Small intestine (tissue), 7 donors: ENCODE results near the gene IQCH. TPM values are rescaled to one million over a fixed set of nuclear protein-coding genes. Genes with fewer than 3 reads are reported as not detected.
A peak's percentile ranks its signal among the peaks of the same experiment; 100 is the strongest.

Experiments
- DNase-seq, 2 donors: peaks; one replicate each; pipeline versions ENCODE4 v3.0.0 to v3.0.0-alpha.2; 2013
- FAIRE-seq: peaks from 2 replicates; lab custom pipeline; 2012; peaks lifted over from hg19 to GRCh38; lab: Jason Lieb, UNC
- H3K27ac ChIP-seq, 3 donors: one replicate each; pipeline ENCODE4 v1.5.1; 2013; ENCODE audit warnings: low read length in 2 of 3, mild to moderate bottlenecking in 2 of 3, control low read depth in 1 of 3, inconsistent platforms in 1 of 3, low read depth in 1 of 3, moderate library complexity in 1 of 3
- H3K27me3 ChIP-seq, 3 donors: one replicate each; pipeline ENCODE4 v1.6.1; 2013; ENCODE audit warnings: low read length in 3 of 3, inconsistent platforms in 1 of 3; ENCODE audit not compliant: control insufficient read depth in 3 of 3, insufficient read depth in 3 of 3
- H3K36me3 ChIP-seq, 3 donors: one replicate each; pipeline ENCODE4 v1.6.1; 2013; ENCODE audit warnings: low read length in 3 of 3, inconsistent platforms in 1 of 3, low read depth in 1 of 3, mild to moderate bottlenecking in 1 of 3, moderate library complexity in 1 of 3; ENCODE audit not compliant: control insufficient read depth in 3 of 3, insufficient read depth in 2 of 3
- H3K4me1 ChIP-seq, 3 donors: one replicate each; pipeline ENCODE4 v1.6.1; 2013; ENCODE audit warnings: low read length in 2 of 3, inconsistent platforms in 1 of 3, low read depth in 1 of 3, mild to moderate bottlenecking in 1 of 3, moderate library complexity in 1 of 3; ENCODE audit not compliant: control insufficient read depth in 3 of 3, insufficient read depth in 2 of 3
- H3K4me3 ChIP-seq, 3 donors: one replicate each; pipeline ENCODE4 v1.5.1; 2013; ENCODE audit warnings: low read length in 3 of 3, control low read depth in 1 of 3, inconsistent platforms in 1 of 3, low read depth in 1 of 3, mild to moderate bottlenecking in 1 of 3, moderate library complexity in 1 of 3
- H3K9me3 ChIP-seq, 2 donors: one replicate each; pipeline ENCODE4 v1.6.1; 2013; ENCODE audit warnings: low read depth in 1 of 2, low read length in 1 of 2; ENCODE audit not compliant: control insufficient read depth in 2 of 2, insufficient read depth in 1 of 2
- WGBS, 3 donors: extraction: QIAGEN DNeasy Blood & Tissue Kit; methylation state at CpG; one replicate each; pipeline ENCODE4 v1.1.7; 2013; 5-methylcytosine and 5-hydroxymethylcytosine counted together
- polyA plus RNA-seq, 4 donors: library from polyadenylated mRNA; stranded (reverse) in 3 of 4; unstranded in 1 of 4; fragments of 200-250 nt in 3 of 4; fragments of 120-200 nt in 1 of 4; gene quantifications; one replicate each; pipeline versions ENCODE4 v1.2.1 to v1.2.3, GENCODE V29; 2013
- donor health status: healthy with polysubstance abuse.
- donor health status: control.
- donor health status: control.
- donor health status: Bipolar disorder and iron deficiency.
- donor health status: healthy.

IQCH gene
- polyA plus RNA-seq, 4 donors = 0.27 to 0.72 (median 0.36) TPM; not detected in 1

- DNase-seq (no peak), FAIRE-seq (no peak)
- no peak overlapping the region for H3K4me3 ChIP-seq
- no peaks in the 10 kb centered on the region for H3K9me3 ChIP-seq
- no peaks in the 10 kb centered on the region for H3K4me1 ChIP-seq
- 82 to 92% (median 85%) methylated on average over 5 of the region's 5 CpGs for WGBS, 3 donors
- no peaks in the 10 kb centered on the region for H3K36me3 ChIP-seq
- H3K27me3 ChIP-seq = peaks cover 0 to 3% (median 0%) of the 10 kb centered on the region in 3 donors
- no peak overlapping the region for H3K27ac ChIP-seq
Observed at GRCh38 chr15:67401336-67401735, 146.8 kb downstream of the IQCH start.

- Histone ChIP-seq H3K36me3 (no peaks in the 10 kb centered on the region), H3K4me1 (no peaks in the 10 kb centered on the region), H3K4me3 (no peak overlapping the region), H3K27me3 (peaks cover 0 to 3% (median 0%) of the 10 kb centered on the region in 3 donors), H3K9me3 (no peaks in the 10 kb centered on the region), H3K27ac (no peak overlapping the region)
- FAIRE-seq (no peak), DNase-seq (no peak)
- 62 to 83% (median 83%) methylated on average over 4 of the region's 4 CpGs for WGBS, 3 donors
Observed at GRCh38 chr15:67403428-67404154, 149.0 kb downstream of the IQCH start.

- WGBS, 3 donors = 82 to 91% (median 89%) methylated on average over 4 of the region's 4 CpGs
- Histone ChIP-seq H3K27ac (no peak overlapping the region), H3K27me3 (peaks cover 0 to 3% (median 0%) of the 10 kb centered on the region in 3 donors), H3K36me3 (no peaks in the 10 kb centered on the region), H3K4me3 (no peak overlapping the region), H3K4me1 (no peaks in the 10 kb centered on the region), H3K9me3 (no peaks in the 10 kb centered on the region)
- no peak for FAIRE-seq
- no peak for DNase-seq
Observed at GRCh38 chr15:67405208-67406191, 150.9 kb downstream of the IQCH start.

GRCh38 chr15:67406257-67406861, 151.8 kb downstream of the IQCH start:
- DNase-seq (no peak), FAIRE-seq (no peak)
- Histone ChIP-seq H3K27ac (no peak overlapping the region), H3K36me3 (no peaks in the 10 kb centered on the region), H3K4me1 (no peaks in the 10 kb centered on the region), H3K9me3 (no peaks in the 10 kb centered on the region), H3K4me3 (no peak overlapping the region), H3K27me3 (peaks cover 0 to 3% (median 0%) of the 10 kb centered on the region in 3 donors)
- WGBS, 3 donors = 78 to 87% (median 86%) methylated on average over 1 of the region's 1 CpG

- Histone ChIP-seq H3K36me3 (no peaks in the 10 kb centered on the region), H3K4me3 (no peak overlapping the region), H3K27ac (no peak overlapping the region), H3K4me1 (no peaks in the 10 kb centered on the region), H3K9me3 (no peaks in the 10 kb centered on the region), H3K27me3 (peaks cover 0 to 3% (median 0%) of the 10 kb centered on the region in 3 donors)
- no peak for DNase-seq
- 90 to 92% (median 91%) methylated on average over 8 of the region's 8 CpGs for WGBS, 3 donors
- FAIRE-seq = no peak
Observed at GRCh38 chr15:67407786-67408185, 153.2 kb downstream of the IQCH start.

GRCh38 chr15:67409175-67409574, 154.6 kb downstream of the IQCH start:
- Histone ChIP-seq H3K9me3 (no peaks in the 10 kb centered on the region), H3K27ac (no peak overlapping the region), H3K36me3 (no peaks in the 10 kb centered on the region), H3K27me3 (peaks cover 0 to 3% (median 0%) of the 10 kb centered on the region in 3 donors), H3K4me1 (no peaks in the 10 kb centered on the region), H3K4me3 (no peak overlapping the region)
- FAIRE-seq = no peak
- no peak for DNase-seq
- WGBS, 3 donors = 81 to 94% (median 85%) methylated on average over 6 of the region's 6 CpGs

- Histone ChIP-seq H3K27ac (no peak overlapping the region), H3K36me3 (no peaks in the 10 kb centered on the region), H3K4me1 (no peaks in the 10 kb centered on the region), H3K9me3 (no peaks in the 10 kb centered on the region), H3K4me3 (no peak overlapping the region), H3K27me3 (no peaks in the 10 kb centered on the region)
- DNase-seq (no peak), FAIRE-seq (no peak)
Observed at GRCh38 chr15:67411486-67411885, 156.9 kb downstream of the IQCH start.

GRCh38 chr15:67413770-67414390, 159.3 kb downstream of the IQCH start:
- no peaks in the 10 kb centered on the region for H3K36me3 ChIP-seq
- DNase-seq = peak in 1 of 2 donors; percentile 13
- H3K9me3 ChIP-seq = no peaks in the 10 kb centered on the region
- H3K4me1 ChIP-seq = no peaks in the 10 kb centered on the region
- H3K27ac ChIP-seq = no peak overlapping the region
- H3K27me3 ChIP-seq = no peaks in the 10 kb centered on the region
- WGBS, 3 donors = 70 to 86% (median 79%) methylated on average over 11 of the region's 11 CpGs
- H3K4me3 ChIP-seq = no peak overlapping the region
- no peak for FAIRE-seq
